ENCODE measurements around the gene BMP7.

The BMP7 gene

GRCh38 chr20:57313230-57313629 lies 46.8 kb upstream of the BMP7 start:
- Histone ChIP-seq H3K4ac (ENCODE audit: low read depth, low read length) (no peak overlapping the region), H3K27me3 (ENCODE audit: insufficient read depth, low read length) (no peaks in the 10 kb centered on the region), H3K18ac (ENCODE audit: low read length) (no peak overlapping the region), H3K4me2 (ENCODE audit: low read length) (no peak overlapping the region), H4K91ac (ENCODE audit: low read depth, low read length) (no peak overlapping the region), H2BK5ac (ENCODE audit: low read depth, low read length, poor library complexity) (no peak overlapping the region), H2AK5ac (ENCODE audit: low read length) (no peak overlapping the region), H3K9ac (ENCODE audit: low read length) (no peak overlapping the region), H3K4me3 (ENCODE audit: low read depth, low read length) (no peak overlapping the region), H3K4me1 (ENCODE audit: control insufficient read depth in 1 of 2, insufficient read depth in 2 of 2, low read length in 2 of 2) (peaks cover 13 to 15% of the 10 kb centered on the region in 2 experiments), H4K12ac (ENCODE audit: low read depth, low read length) (no peak overlapping the region), H3K14ac (ENCODE audit: low read length) (no peak overlapping the region), H3K79me2 (ENCODE audit: control insufficient read depth, insufficient read depth, low read length, poor library complexity) (no peaks in the 10 kb centered on the region), H3K27ac (ENCODE audit: low read depth, low read length) (no peak overlapping the region), H3K9me3 (ENCODE audit: insufficient read depth, low read depth, low read length) (no peaks in the 10 kb centered on the region), H2AFZ (ENCODE audit: insufficient read depth, low read length, poor library complexity) (no peak overlapping the region), H4K8ac (ENCODE audit: low read depth, low read length) (no peak overlapping the region), H2BK120ac (ENCODE audit: insufficient read depth, low read length, poor library complexity) (no peak overlapping the region), H3K79me1 (ENCODE audit: low read length) (peaks cover 2% of the 10 kb centered on the region), H3K36me3 (ENCODE audit: control insufficient read depth in 1 of 2, insufficient read depth in 2 of 2, low read length in 2 of 2) (no peaks in the 10 kb centered on the region), H3K23ac (ENCODE audit: low read length) (no peak overlapping the region), H2BK12ac (ENCODE audit: low read length) (no peak overlapping the region)
- no CpG with 5 or more reads among the region's 5 CpGs for WGBS (ENCODE audit: extremely low coverage, insufficient coverage, insufficient read length)
- DNase-seq = no peak

- WGBS (ENCODE audit: extremely low coverage, insufficient coverage, insufficient read length) = no CpG with 5 or more reads among the region's 6 CpGs
- Histone ChIP-seq H3K4me1 (ENCODE audit: control insufficient read depth in 1 of 2, insufficient read depth in 2 of 2, low read length in 2 of 2) (peaks cover 13 to 15% of the 10 kb centered on the region in 2 experiments), H3K4me3 (ENCODE audit: low read depth, low read length) (no peak overlapping the region), H3K79me2 (ENCODE audit: control insufficient read depth, insufficient read depth, low read length, poor library complexity) (no peaks in the 10 kb centered on the region), H3K4me2 (ENCODE audit: low read length) (no peak overlapping the region), H3K9ac (ENCODE audit: low read length) (no peak overlapping the region), H2AFZ (ENCODE audit: insufficient read depth, low read length, poor library complexity) (no peak overlapping the region), H2AK5ac (ENCODE audit: low read length) (no peak overlapping the region), H2BK12ac (ENCODE audit: low read length) (no peak overlapping the region), H3K18ac (ENCODE audit: low read length) (no peak overlapping the region), H3K36me3 (ENCODE audit: control insufficient read depth in 1 of 2, insufficient read depth in 2 of 2, low read length in 2 of 2) (no peaks in the 10 kb centered on the region), H3K27ac (ENCODE audit: low read depth, low read length) (no peak overlapping the region), H4K12ac (ENCODE audit: low read depth, low read length) (no peak overlapping the region), H3K4ac (ENCODE audit: low read depth, low read length) (no peak overlapping the region), H3K79me1 (ENCODE audit: low read length) (peaks cover 2% of the 10 kb centered on the region), H2BK120ac (ENCODE audit: insufficient read depth, low read length, poor library complexity) (no peak overlapping the region), H2BK5ac (ENCODE audit: low read depth, low read length, poor library complexity) (no peak overlapping the region), H3K23ac (ENCODE audit: low read length) (no peak overlapping the region), H3K27me3 (ENCODE audit: insufficient read depth, low read length) (no peaks in the 10 kb centered on the region), H3K14ac (ENCODE audit: low read length) (no peak overlapping the region), H4K91ac (ENCODE audit: low read depth, low read length) (no peak overlapping the region), H3K9me3 (ENCODE audit: insufficient read depth, low read depth, low read length) (no peaks in the 10 kb centered on the region), H4K8ac (ENCODE audit: low read depth, low read length) (no peak overlapping the region)
- peak; percentile 20 to 30 for DNase-seq
These were observed 45.7 kb upstream of the BMP7 start for GRCh38 chr20:57312138-57312537.

- no CpG with 5 or more reads among the region's 11 CpGs for WGBS (ENCODE audit: extremely low coverage, insufficient coverage, insufficient read length)
- no peak overlapping the region for H3K4ac ChIP-seq (ENCODE audit: low read depth, low read length)
- H3K27ac ChIP-seq (ENCODE audit: low read depth, low read length) = no peak overlapping the region
- no peaks in the 10 kb centered on the region for H3K27me3 ChIP-seq (ENCODE audit: insufficient read depth, low read length)
- no peak overlapping the region for H2BK5ac ChIP-seq (ENCODE audit: low read depth, low read length, poor library complexity)
- peak; percentile 49 to 73 for DNase-seq
- H3K14ac ChIP-seq (ENCODE audit: low read length) = no peak overlapping the region
- no peak overlapping the region for H3K4me3 ChIP-seq (ENCODE audit: low read depth, low read length)
- H4K12ac ChIP-seq (ENCODE audit: low read depth, low read length) = no peak overlapping the region
- no peak overlapping the region for H3K18ac ChIP-seq (ENCODE audit: low read length)
- H3K4me2 ChIP-seq (ENCODE audit: low read length) = no peak overlapping the region
- no peaks in the 10 kb centered on the region for H3K36me3 ChIP-seq (ENCODE audit: control insufficient read depth in 1 of 2, insufficient read depth in 2 of 2, low read length in 2 of 2)
- H3K79me2 ChIP-seq (ENCODE audit: control insufficient read depth, insufficient read depth, low read length, poor library complexity) = no peaks in the 10 kb centered on the region
- H4K8ac ChIP-seq (ENCODE audit: low read depth, low read length) = no peak overlapping the region
- no peak overlapping the region for H4K91ac ChIP-seq (ENCODE audit: low read depth, low read length)
- no peak overlapping the region for H2AK5ac ChIP-seq (ENCODE audit: low read length)
- H2BK120ac ChIP-seq (ENCODE audit: insufficient read depth, low read length, poor library complexity) = no peak overlapping the region
- no peaks in the 10 kb centered on the region for H3K9me3 ChIP-seq (ENCODE audit: insufficient read depth, low read depth, low read length)
- H3K4me1 ChIP-seq (ENCODE audit: control insufficient read depth in 1 of 2, insufficient read depth in 2 of 2, low read length in 2 of 2) = peaks cover 15 to 18% of the 10 kb centered on the region in 2 experiments
- no peak overlapping the region for H3K9ac ChIP-seq (ENCODE audit: low read length)
- no peak overlapping the region for H3K23ac ChIP-seq (ENCODE audit: low read length)
- H2AFZ ChIP-seq (ENCODE audit: insufficient read depth, low read length, poor library complexity) = no peak overlapping the region
- peaks cover 2% of the 10 kb centered on the region for H3K79me1 ChIP-seq (ENCODE audit: low read length)
- no peak overlapping the region for H2BK12ac ChIP-seq (ENCODE audit: low read length)
These were observed 44.5 kb upstream of the BMP7 start for GRCh38 chr20:57310821-57311514.

GRCh38 chr20:57309544-57310115 lies 43.2 kb upstream of the BMP7 start:
- Histone ChIP-seq H3K36me3 (ENCODE audit: control insufficient read depth in 1 of 2, insufficient read depth in 2 of 2, low read length in 2 of 2) (no peaks in the 10 kb centered on the region), H2BK5ac (ENCODE audit: low read depth, low read length, poor library complexity) (no peak overlapping the region), H2AK5ac (ENCODE audit: low read length) (no peak overlapping the region), H3K9me3 (ENCODE audit: insufficient read depth, low read depth, low read length) (peaks cover 2% of the 10 kb centered on the region), H3K14ac (ENCODE audit: low read length) (no peak overlapping the region), H3K27me3 (ENCODE audit: insufficient read depth, low read length) (no peaks in the 10 kb centered on the region), H3K79me1 (ENCODE audit: low read length) (peaks cover 2% of the 10 kb centered on the region), H3K4ac (ENCODE audit: low read depth, low read length) (no peak overlapping the region), H3K4me3 (ENCODE audit: low read depth, low read length) (no peak overlapping the region), H3K79me2 (ENCODE audit: control insufficient read depth, insufficient read depth, low read length, poor library complexity) (no peaks in the 10 kb centered on the region), H3K4me1 (ENCODE audit: control insufficient read depth in 1 of 2, insufficient read depth in 2 of 2, low read length in 2 of 2) (peaks cover 13 to 18% of the 10 kb centered on the region in 2 experiments), H3K18ac (ENCODE audit: low read length) (no peak overlapping the region), H2AFZ (ENCODE audit: insufficient read depth, low read length, poor library complexity) (no peak overlapping the region), H3K9ac (ENCODE audit: low read length) (no peak overlapping the region), H3K23ac (ENCODE audit: low read length) (no peak overlapping the region), H4K12ac (ENCODE audit: low read depth, low read length) (no peak overlapping the region), H3K27ac (ENCODE audit: low read depth, low read length) (no peak overlapping the region), H4K8ac (ENCODE audit: low read depth, low read length) (peak overlapping the region; percentile 21), H2BK120ac (ENCODE audit: insufficient read depth, low read length, poor library complexity) (peak overlapping the region; percentile 15), H2BK12ac (ENCODE audit: low read length) (no peak overlapping the region), H4K91ac (ENCODE audit: low read depth, low read length) (no peak overlapping the region), H3K4me2 (ENCODE audit: low read length) (no peak overlapping the region)
- no CpG with 5 or more reads among the region's 9 CpGs for WGBS (ENCODE audit: extremely low coverage, insufficient coverage, insufficient read length)
- no peak for DNase-seq
